ENCODE measurements around the gene ZBTB7C.

GRCh38 chr18:48418539-48419276, 9.5 kb upstream of the ZBTB7C start:
- TF ChIP-seq CTCF (conservative IDR thresholded peaks at IDR 0.05; ENCODE audit: low read depth, low read length) (no peak), EZH2 (IDR thresholded peaks at IDR 0.05; ENCODE audit: borderline replicate concordance, low read depth, low read length, poor library complexity, severe bottlenecking) (no peak)
